Inflammatory macrophage (primary cell): ENCODE data around the gene NHLH1.

Experiments used
- DNase-seq, 2 donors: peaks; one replicate each; pipeline ENCODE4 v3.0.0-alpha.2; 2020 to 2022

Gene NHLH1

GRCh38 chr1:160413716-160414115 is 46.8 kb downstream of the NHLH1 start:
- no peak for DNase-seq

DNA sequence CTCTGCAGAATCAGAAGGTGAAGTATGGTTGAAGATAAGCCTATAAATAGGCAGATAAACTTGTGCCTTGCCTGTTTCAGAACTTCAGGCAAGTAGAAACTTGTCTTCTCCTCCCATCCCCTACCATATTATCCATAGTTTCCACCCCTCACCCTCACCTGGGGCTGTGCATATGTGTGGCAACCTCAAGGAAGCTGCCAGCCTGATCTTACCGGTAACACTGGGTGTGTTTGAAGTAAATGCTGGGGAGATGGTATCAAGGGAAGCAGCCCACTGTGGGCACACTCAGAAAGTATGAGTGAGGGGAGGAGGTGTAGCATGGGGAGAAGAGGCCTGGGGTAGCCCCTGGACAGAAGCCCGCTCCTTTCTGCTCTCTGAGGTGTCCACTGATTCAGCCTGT is 48.0 kb downstream of the NHLH1 start:
- no peak for DNase-seq

DNA sequence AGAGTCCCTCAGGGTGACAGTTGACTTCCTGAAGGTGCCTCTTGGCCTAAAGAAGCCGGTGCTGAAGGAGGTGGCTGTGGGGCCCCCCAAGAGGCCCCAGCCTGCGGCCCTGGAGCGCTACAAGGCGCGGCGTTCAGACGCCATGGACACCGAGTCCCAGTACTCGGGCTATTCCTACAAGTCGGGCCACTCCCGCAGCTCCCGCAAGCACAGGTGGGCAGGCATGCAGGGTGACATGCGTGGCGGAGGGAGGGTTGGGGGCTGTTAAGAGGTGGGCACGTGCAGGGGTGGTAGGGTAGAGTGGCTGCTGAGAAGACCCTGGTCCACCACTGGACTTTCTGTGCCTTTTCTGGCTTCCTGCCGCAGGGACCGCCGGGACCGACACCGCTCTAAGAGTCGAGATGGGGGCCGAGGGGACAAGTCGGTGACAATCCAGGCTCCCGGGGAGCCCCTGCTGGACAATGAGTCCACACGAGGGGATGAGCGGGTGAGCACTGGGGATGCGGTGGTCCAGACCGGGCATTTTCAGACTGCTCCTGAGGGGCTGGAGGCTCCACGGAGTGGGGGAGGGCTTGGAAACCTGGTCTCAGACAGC is 48.9 kb downstream of the NHLH1 start:
- DNase-seq: no peak

- DNase-seq: peak; percentile 32 to 36
These were observed 49.5 kb downstream of the NHLH1 start for GRCh38 chr1:160416369-160416768.

GRCh38 chr1:160418483-160418882 is 51.6 kb downstream of the NHLH1 start:
- no peak for DNase-seq

GRCh38 chr1:160419150-160419837 is 52.4 kb downstream of the NHLH1 start:
- DNase-seq: no peak

GRCh38 chr1:160419838-160420169 is 52.9 kb downstream of the NHLH1 start:
- no peak for DNase-seq

- no peak for DNase-seq
These were observed 54.3 kb downstream of the NHLH1 start for GRCh38 chr1:160420881-160421842.

- no peak for DNase-seq
These were observed 55.0 kb downstream of the NHLH1 start for GRCh38 chr1:160421881-160422280.
